GM12891 (cell line): ENCODE data around the gene CACNG4.

Experiments
- POLR2A ChIP-seq: IDR thresholded peaks from 2 replicates; pipeline ENCODE4 v1.6.1; 2011; ENCODE audit warnings: low read depth, low read length, control low read depth
- SPI1 ChIP-seq: IDR thresholded peaks from 2 replicates; pipeline ENCODE4 v1.6.1; 2011; ENCODE audit warnings: low read depth, low read length, control low read depth

GRCh38 chr17:66963521-66963908 lies 992 bp upstream of the CACNG4 start:
- no peak for TF ChIP-seq POLR2A
- no peak for TF ChIP-seq SPI1
